OCI-LY7 (cell line): Measurements from ENCODE around the gene ENOPH1.

Experiments
- EZH2phosphoT487 ChIP-seq: fragments of 200-600 bp; sonication (generic); IDR thresholded peaks from 2 replicates; pipeline ENCODE4 v1.6.1; 2018; ENCODE audit warnings: low read depth, borderline replicate concordance, mild to moderate bottlenecking, mixed run types, antibody characterized with exemption, low read length, moderate library complexity, mixed read lengths
- TF ChIP-seq, protein P1 (sequence below): fragments of 200-600 bp; sonication (generic); conservative IDR thresholded peaks from 2 replicates; pipeline ENCODE4 v1.5.1; 2014; ENCODE audit warnings: mild to moderate bottlenecking, antibody characterized with exemption, low read length, moderate library complexity, mixed read lengths

DNA sequence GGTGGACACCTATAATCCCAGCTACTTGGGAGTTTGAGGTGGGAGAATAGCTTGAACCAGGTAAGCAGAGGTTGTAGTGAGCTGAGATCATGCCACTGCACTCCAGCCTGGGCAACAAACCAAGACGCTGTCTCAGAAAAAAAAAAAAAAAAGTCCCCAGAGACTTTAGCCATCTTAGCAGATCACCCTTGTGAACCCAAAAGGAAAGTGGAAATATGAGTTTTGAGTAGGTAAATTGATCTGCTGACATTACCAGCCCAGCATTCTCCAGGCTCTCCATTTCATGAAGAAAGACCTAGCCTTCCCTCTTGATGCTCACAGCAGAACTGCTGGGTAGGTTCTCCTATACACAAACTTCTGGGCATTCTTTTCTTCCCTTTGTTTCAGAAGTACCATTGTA lies 32.1 kb upstream of the ENOPH1 start:
- TF ChIP-seq, protein P1, sequence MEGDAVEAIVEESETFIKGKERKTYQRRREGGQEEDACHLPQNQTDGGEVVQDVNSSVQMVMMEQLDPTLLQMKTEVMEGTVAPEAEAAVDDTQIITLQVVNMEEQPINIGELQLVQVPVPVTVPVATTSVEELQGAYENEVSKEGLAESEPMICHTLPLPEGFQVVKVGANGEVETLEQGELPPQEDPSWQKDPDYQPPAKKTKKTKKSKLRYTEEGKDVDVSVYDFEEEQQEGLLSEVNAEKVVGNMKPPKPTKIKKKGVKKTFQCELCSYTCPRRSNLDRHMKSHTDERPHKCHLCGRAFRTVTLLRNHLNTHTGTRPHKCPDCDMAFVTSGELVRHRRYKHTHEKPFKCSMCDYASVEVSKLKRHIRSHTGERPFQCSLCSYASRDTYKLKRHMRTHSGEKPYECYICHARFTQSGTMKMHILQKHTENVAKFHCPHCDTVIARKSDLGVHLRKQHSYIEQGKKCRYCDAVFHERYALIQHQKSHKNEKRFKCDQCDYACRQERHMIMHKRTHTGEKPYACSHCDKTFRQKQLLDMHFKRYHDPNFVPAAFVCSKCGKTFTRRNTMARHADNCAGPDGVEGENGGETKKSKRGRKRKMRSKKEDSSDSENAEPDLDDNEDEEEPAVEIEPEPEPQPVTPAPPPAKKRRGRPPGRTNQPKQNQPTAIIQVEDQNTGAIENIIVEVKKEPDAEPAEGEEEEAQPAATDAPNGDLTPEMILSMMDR = no peak
- TF ChIP-seq EZH2phosphoT487 = no peak
